Fibroblast of lung (primary cell): ENCODE data around the gene CCDC70. TPM values are rescaled to one million over a fixed set of nuclear protein-coding genes. Genes with fewer than 3 reads are reported as not detected.

Experiments
- DNase-seq, 2 donors: peaks; one replicate each; pipeline versions ENCODE4 v3.0.0 to v3.0.0-alpha.2; 2010; ENCODE audit warnings: low read depth in 2 of 2
- H2AFZ ChIP-seq: 2 replicates; pipeline ENCODE4 v1.5.1; 2012; ENCODE audit warnings: low read length, control low read depth, inconsistent platforms
- H3K27ac ChIP-seq: 2 replicates; pipeline ENCODE4 v1.5.1; 2011; ENCODE audit warnings: low read length, control low read depth; ENCODE audit not compliant: insufficient read depth
- H3K27me3 ChIP-seq: 2 replicates; pipeline ENCODE4 v1.5.1; 2011; ENCODE audit warnings: mild to moderate bottlenecking, low read length; ENCODE audit not compliant: control insufficient read depth, insufficient read depth
- H3K36me3 ChIP-seq: 2 replicates; pipeline ENCODE4 v1.5.1; 2011; ENCODE audit warnings: low read length; ENCODE audit not compliant: control insufficient read depth, insufficient read depth
- H3K4me1 ChIP-seq: 2 replicates; pipeline ENCODE4 v1.5.1; 2011; ENCODE audit warnings: low read length; ENCODE audit not compliant: control insufficient read depth, insufficient read depth; ENCODE audit errors: extremely low read depth
- H3K4me2 ChIP-seq: 2 replicates; pipeline ENCODE4 v1.5.1; 2011; ENCODE audit warnings: low read length, control low read depth; ENCODE audit not compliant: insufficient read depth; ENCODE audit errors: extremely low read depth
- H3K4me3 ChIP-seq, 4 experiments: fragments of 200-600 bp in 1 of 4; sonication (generic) in 1 of 4; replicated peaks in 1 of 4; 2 replicates each; pipeline ENCODE4 v1.5.1; 2011 to 2016; ENCODE audit warnings: low read length in 4 of 4, low read depth in 3 of 4, mild to moderate bottlenecking in 3 of 4, control low read depth in 2 of 4, inconsistent platforms in 1 of 4, mixed read lengths in 1 of 4; ENCODE audit not compliant: insufficient read depth in 1 of 4; ENCODE audit errors: control extremely low read depth in 1 of 4
- H3K79me2 ChIP-seq: 2 replicates; pipeline ENCODE4 v1.5.1; 2012; ENCODE audit warnings: mild to moderate bottlenecking, low read length, inconsistent platforms; ENCODE audit not compliant: control insufficient read depth, insufficient read depth
- H3K9ac ChIP-seq: 2 replicates; pipeline ENCODE4 v1.5.1; 2011; ENCODE audit warnings: mild to moderate bottlenecking, low read length, control low read depth; ENCODE audit not compliant: insufficient read depth
- H3K9me3 ChIP-seq: 2 replicates; pipeline ENCODE4 v1.5.1; 2012; ENCODE audit warnings: low read depth, low read length; ENCODE audit not compliant: control insufficient read depth, insufficient read depth
- H4K20me1 ChIP-seq: 2 replicates; pipeline ENCODE4 v1.5.1; 2011; ENCODE audit warnings: low read length; ENCODE audit not compliant: control insufficient read depth, insufficient read depth; ENCODE audit errors: extremely low read depth
- CTCF ChIP-seq, 2 donors: IDR thresholded peaks in 1 of 2; conservative IDR thresholded peaks in 1 of 2; 1 replicate in 1 of 2; 2 replicates in 1 of 2; pipeline ENCODE4 v1.5.1; 2011 to 2012; ENCODE audit warnings: low read length in 2 of 2, control low read depth in 1 of 2, inconsistent platforms in 1 of 2, low read depth in 1 of 2, mild to moderate bottlenecking in 1 of 2
- EZH2 ChIP-seq: IDR thresholded peaks from 2 replicates; pipeline ENCODE4 v1.5.1; 2012; ENCODE audit warnings: low read length, control low read depth, mild to moderate bottlenecking; ENCODE audit errors: missing control alignments
- polyA plus RNA-seq, 2 donors: library from polyadenylated mRNA; depleted of rRNA in 1 of 2; stranded (reverse) in 1 of 2; unstranded in 1 of 2; fragments of >200 nt; gene quantifications; 2 replicates each; pipeline ENCODE4 v1.2.1, GENCODE V29; 2011 to 2012; ENCODE audit warnings: missing spikeins in 1 of 2
- total RNA-seq: library from RNA; depleted of rRNA; stranded (reverse); fragments of >200 nt; gene quantifications from 2 replicates; pipeline ENCODE4 v1.2.1, GENCODE V29; 2014

Gene CCDC70
- total and polyA plus RNA-seq, 2 donors (not counting 1 experiment from before 2014, with no cell fraction given): not detected

GRCh38 chr13:51820016-51820597 lies 41.7 kb upstream of the CCDC70 start:
- Histone ChIP-seq H3K4me2 (no peak overlapping the region), H3K9me3 (no peaks in the 10 kb centered on the region), H3K4me3 (no peak overlapping the region), H3K36me3 (no peaks in the 10 kb centered on the region), H3K79me2 (no peaks in the 10 kb centered on the region), H3K9ac (no peak overlapping the region), H3K27me3 (peaks cover 34% of the 10 kb centered on the region), H3K4me1 (no peaks in the 10 kb centered on the region), H3K27ac (no peak overlapping the region), H2AFZ (no peak overlapping the region), H4K20me1 (no peaks in the 10 kb centered on the region)
- no peak for DNase-seq
- TF ChIP-seq CTCF (conservative IDR thresholded peaks at IDR 0.05 in 1 of 2, IDR thresholded peaks at IDR 0.05 in 1 of 2; ENCODE audit: low read depth in 1 of 2, low read length in 2 of 2) (no peak), EZH2 (no peak)

- H3K9ac ChIP-seq: no peak overlapping the region
- no peak overlapping the region for H2AFZ ChIP-seq
- TF ChIP-seq EZH2 (no peak), CTCF (conservative IDR thresholded peaks at IDR 0.05 in 1 of 2, IDR thresholded peaks at IDR 0.05 in 1 of 2; ENCODE audit: low read depth in 1 of 2, low read length in 2 of 2) (no peak)
- H3K27ac ChIP-seq: no peak overlapping the region
- no peaks in the 10 kb centered on the region for H3K9me3 ChIP-seq
- H3K4me1 ChIP-seq: no peaks in the 10 kb centered on the region
- no peak overlapping the region for H3K4me3 ChIP-seq
- H4K20me1 ChIP-seq: no peaks in the 10 kb centered on the region
- no peak overlapping the region for H3K4me2 ChIP-seq
- no peaks in the 10 kb centered on the region for H3K79me2 ChIP-seq
- H3K36me3 ChIP-seq: no peaks in the 10 kb centered on the region
- H3K27me3 ChIP-seq: peaks cover 26% of the 10 kb centered on the region
- no peak for DNase-seq
Measured at GRCh38 chr13:51821606-51822005, 40.2 kb upstream of the CCDC70 start.

GRCh38 chr13:51822106-51822815 lies 39.5 kb upstream of the CCDC70 start:
- Histone ChIP-seq H3K79me2 (no peaks in the 10 kb centered on the region), H3K4me2 (no peak overlapping the region), H3K4me1 (no peaks in the 10 kb centered on the region), H3K27me3 (peaks cover 31% of the 10 kb centered on the region), H4K20me1 (no peaks in the 10 kb centered on the region), H3K9ac (no peak overlapping the region), H3K27ac (no peak overlapping the region), H2AFZ (no peak overlapping the region), H3K4me3 (no peak overlapping the region), H3K9me3 (no peaks in the 10 kb centered on the region), H3K36me3 (no peaks in the 10 kb centered on the region)
- no peak for DNase-seq
- TF ChIP-seq CTCF (conservative IDR thresholded peaks at IDR 0.05 in 1 of 2, IDR thresholded peaks at IDR 0.05 in 1 of 2; ENCODE audit: low read depth in 1 of 2, low read length in 2 of 2) (no peak), EZH2 (no peak)
